Vagina (tissue), 2 donors: Measurements from ENCODE around the gene OSBPL1A. TPM values are rescaled to one million over a fixed set of nuclear protein-coding genes. Genes with fewer than 3 reads are reported as not detected.

Experiments used
- DNase-seq, 2 donors: peaks; one replicate each; pipeline ENCODE4 v3.0.0-alpha.2; 2017; ENCODE audit errors: extremely low spot score in 2 of 2
- H3K27ac ChIP-seq: fragments of 200-600 bp; sonication (generic); one replicate; pipeline ENCODE4 v1.5.1; 2019
- H3K27me3 ChIP-seq: fragments of 200-600 bp; sonication (generic); one replicate; pipeline ENCODE4 v1.5.1; 2019
- H3K36me3 ChIP-seq, 2 donors: fragments of 200-600 bp; sonication (generic); one replicate each; pipeline ENCODE4 v1.5.1; 2017 to 2019
- H3K4me1 ChIP-seq: fragments of 200-600 bp; sonication (generic); one replicate; pipeline ENCODE4 v1.5.1; 2019
- H3K4me3 ChIP-seq, 2 donors: fragments of 200-600 bp; sonication (generic); 1 replicate in 1 of 2; 2 replicates in 1 of 2; pipeline ENCODE4 v1.5.1; 2016 to 2019
- H3K9me3 ChIP-seq: fragments of 200-600 bp; sonication (generic); one replicate; pipeline ENCODE4 v1.5.1; 2019
- CTCF ChIP-seq, 3 experiments: fragments of 450-650 bp in 2 of 3; fragments of 200-600 bp in 1 of 3; sonication (generic) in 1 of 3; IDR thresholded peaks; one replicate each; pipeline ENCODE4 v1.5.1; 2017 to 2019; ENCODE audit warnings: antibody characterized with exemption in 3 of 3, mild to moderate bottlenecking in 2 of 3, moderate library complexity in 2 of 3
- POLR2A ChIP-seq, 2 donors: fragments of 450-650 bp; IDR thresholded peaks; one replicate each; pipeline ENCODE4 v1.6.1; 2017; ENCODE audit warnings: antibody characterized with exemption in 2 of 2, mild to moderate bottlenecking in 2 of 2, moderate library complexity in 2 of 2
- POLR2AphosphoS5 ChIP-seq, 2 donors: sonication (generic); formaldehyde crosslinking; IDR thresholded peaks; one replicate each; pipeline ENCODE4 v1.9.0; 2017; ENCODE audit warnings: antibody characterized with exemption in 2 of 2, mild to moderate bottlenecking in 2 of 2, low read depth in 1 of 2; ENCODE audit not compliant: insufficient read depth in 1 of 2
- intact Hi-C: fragments of 100-400 bp; cut with DNase I; formaldehyde crosslinking; loops from one replicate; pipeline ENCODE4 v1.15.1; 2023
- total RNA-seq: library from RNA; depleted of rRNA; stranded (reverse); fragments of >200 nt; gene quantifications from one replicate; pipeline ENCODE4 v1.2.3, GENCODE V29; 2016

OSBPL1A gene
- total RNA-seq, 1 donor from 2014 or later = 33.9 TPM

GRCh38 chr18:24138409-24138788, 259.2 kb downstream of the OSBPL1A start:
- intact Hi-C loops = no loop called here
- H3K36me3 ChIP-seq = no peaks in the 10 kb centered on the region
- peak overlapping the region; percentile 47 for H3K27ac ChIP-seq
- peaks cover 14% of the 10 kb centered on the region for H3K4me1 ChIP-seq
- DNase-seq = no peak
- H3K27me3 ChIP-seq = no peaks in the 10 kb centered on the region
- H3K9me3 ChIP-seq = no peaks in the 10 kb centered on the region
- H3K4me3 ChIP-seq = peak overlapping the region; percentile 54 to 60
- TF ChIP-seq POLR2A (IDR thresholded peaks at IDR 0.05) = no peak
- no peak for TF ChIP-seq POLR2AphosphoS5 (IDR thresholded peaks at IDR 0.05; ENCODE audit: insufficient read depth in 1 of 2, low read depth in 1 of 2)
- TF ChIP-seq CTCF (IDR thresholded peaks at IDR 0.05) = no peak

GRCh38 chr18:24136967-24137373, 260.7 kb downstream of the OSBPL1A start:
- Histone ChIP-seq H3K27me3 (no peaks in the 10 kb centered on the region), H3K27ac (no peak overlapping the region), H3K4me1 (peaks cover 14% of the 10 kb centered on the region), H3K9me3 (no peaks in the 10 kb centered on the region), H3K36me3 (no peaks in the 10 kb centered on the region), H3K4me3 (no peak overlapping the region)
- intact Hi-C loops = no loop called here
- TF ChIP-seq POLR2A (IDR thresholded peaks at IDR 0.05) (no peak), POLR2AphosphoS5 (IDR thresholded peaks at IDR 0.05; ENCODE audit: insufficient read depth in 1 of 2, low read depth in 1 of 2) (no peak), CTCF (IDR thresholded peaks at IDR 0.05) (no peak)
- no peak for DNase-seq

GRCh38 chr18:24130494-24130893, 267.1 kb downstream of the OSBPL1A start:
- H3K4me1 ChIP-seq = no peaks in the 10 kb centered on the region
- H3K4me3 ChIP-seq = no peak overlapping the region
- no peak for DNase-seq
- no peaks in the 10 kb centered on the region for H3K27me3 ChIP-seq
- no peak for TF ChIP-seq CTCF (IDR thresholded peaks at IDR 0.05)
- no peak for TF ChIP-seq POLR2AphosphoS5 (IDR thresholded peaks at IDR 0.05; ENCODE audit: insufficient read depth in 1 of 2, low read depth in 1 of 2)
- TF ChIP-seq POLR2A (IDR thresholded peaks at IDR 0.05) = no peak
- no peak overlapping the region for H3K27ac ChIP-seq
- intact Hi-C loops = no loop called here
- H3K36me3 ChIP-seq = peaks cover 0 to 25% of the 10 kb centered on the region in 2 donors
- no peaks in the 10 kb centered on the region for H3K9me3 ChIP-seq

GRCh38 chr18:24128700-24129099, 268.9 kb downstream of the OSBPL1A start:
- H3K36me3 ChIP-seq = peaks cover 0 to 25% of the 10 kb centered on the region in 2 donors
- DNase-seq = no peak

More at GRCh38 chr18:24128700-24129099, 268.9 kb downstream of the OSBPL1A start:
- H3K4me3 ChIP-seq = no peak overlapping the region
- no peaks in the 10 kb centered on the region for H3K9me3 ChIP-seq
- no peaks in the 10 kb centered on the region for H3K27me3 ChIP-seq
- no peak overlapping the region for H3K27ac ChIP-seq
- no peak for TF ChIP-seq POLR2A (IDR thresholded peaks at IDR 0.05)
- TF ChIP-seq CTCF (IDR thresholded peaks at IDR 0.05) = no peak
- no peak for TF ChIP-seq POLR2AphosphoS5 (IDR thresholded peaks at IDR 0.05; ENCODE audit: insufficient read depth in 1 of 2, low read depth in 1 of 2)
- H3K4me1 ChIP-seq = no peaks in the 10 kb centered on the region
- intact Hi-C loops = loop anchor here (10.0 kb wide), 1 partner anchor 194 kb away; no protein-coding TSS in a partner anchor
